Kidney (tissue), 14 donors: ENCODE measurements around the gene EDEM1. TPM values are rescaled to one million over a fixed set of nuclear protein-coding genes. Genes with fewer than 3 reads are reported as not detected.

ENCODE experiments used
- DNase-seq, 5 donors: peaks; one replicate each; pipeline ENCODE4 v3.0.0-alpha.2; 2013 to 2020
- FAIRE-seq: peaks from 2 replicates; lab custom pipeline; 2012; peaks lifted over from hg19 to GRCh38; lab: Jason Lieb, UNC
- H3K27ac ChIP-seq, 2 donors: one replicate each; pipeline ENCODE4 v1.7.0; 2013; ENCODE audit warnings: low read depth in 2 of 2, low read length in 2 of 2, inconsistent platforms in 1 of 2
- H3K27me3 ChIP-seq: one replicate; pipeline ENCODE4 v1.7.1; 2013; ENCODE audit warnings: low read length, inconsistent platforms; ENCODE audit not compliant: control insufficient read depth, insufficient read depth
- H3K36me3 ChIP-seq, 3 donors: one replicate each; pipeline versions ENCODE4 v1.7.0 to v1.7.1; 2013; ENCODE audit warnings: low read length in 3 of 3, control low read depth in 1 of 3, inconsistent platforms in 1 of 3; ENCODE audit not compliant: insufficient read depth in 3 of 3, control insufficient read depth in 2 of 3
- H3K4me1 ChIP-seq, 3 donors: one replicate each; pipeline versions ENCODE4 v1.7.0 to v1.7.1; 2013; ENCODE audit warnings: low read length in 3 of 3, inconsistent platforms in 1 of 3, low read depth in 1 of 3; ENCODE audit not compliant: control insufficient read depth in 2 of 3, insufficient read depth in 2 of 3
- H3K4me3 ChIP-seq, 3 donors: one replicate each; pipeline versions ENCODE4 v1.7.0 to v1.8.1; 2013; ENCODE audit warnings: low read length in 3 of 3, control low read depth in 1 of 3, inconsistent platforms in 1 of 3
- H3K9ac ChIP-seq, 3 donors: one replicate each; pipeline versions ENCODE4 v1.7.0 to v1.7.1; 2013; ENCODE audit warnings: low read length in 3 of 3, control low read depth in 1 of 3, inconsistent platforms in 1 of 3
- H3K9me3 ChIP-seq, 3 donors: one replicate each; pipeline versions ENCODE4 v1.7.0 to v1.7.1; 2013; ENCODE audit warnings: low read length in 3 of 3, control low read depth in 1 of 3, inconsistent platforms in 1 of 3; ENCODE audit not compliant: control insufficient read depth in 2 of 3, insufficient read depth in 1 of 3
- intact Hi-C: fragments of 100-400 bp; cut with DNase I; formaldehyde crosslinking; loops from one replicate; pipeline ENCODE4 v1.11.1; 2022
- polyA plus RNA-seq: library from polyadenylated mRNA; stranded (reverse); fragments of 350-450 nt; fragmentation: Illumina TruSeq; extraction: RNeasy Lipid Tissue Mini Kit (QIAGEN cat#74804); gene quantifications from one replicate; pipeline ENCODE4 v1.2.3, GENCODE V29; 2014; ENCODE audit warnings: low read depth, low replicate concordance; ENCODE audit not compliant: insufficient read depth
- total RNA-seq: library from RNA; stranded (reverse); fragmentation: NEBNext Ultra II Directional; extraction: Animal tissue kit (Norgen Biotek cat#: 25700); gene quantifications from one replicate; pipeline ENCODE4 v1.2.1, GENCODE V29; 2021
- TF ChIP-seq, protein P1 (sequence below): IDR thresholded peaks from 3 replicates; pipeline ENCODE4 v1.5.1; 2012; ENCODE audit warnings: mild to moderate bottlenecking, moderate library complexity, borderline replicate concordance; ENCODE audit not compliant: insufficient read depth; ENCODE audit errors: extremely low read depth
- donor health status: control.
- donor health status: control.
- donor health status: control.
- donor health status: control.
- donor health status: control.
- donor health status: DM: yes; HTN: yes; CAD: no.
- donor health status: Normal renal cell carcinoma (clear cell type).

EDEM1 gene
- total and polyA plus RNA-seq, 2 donors from 2014 or later, result 5.5 to 47.5 TPM

DNA sequence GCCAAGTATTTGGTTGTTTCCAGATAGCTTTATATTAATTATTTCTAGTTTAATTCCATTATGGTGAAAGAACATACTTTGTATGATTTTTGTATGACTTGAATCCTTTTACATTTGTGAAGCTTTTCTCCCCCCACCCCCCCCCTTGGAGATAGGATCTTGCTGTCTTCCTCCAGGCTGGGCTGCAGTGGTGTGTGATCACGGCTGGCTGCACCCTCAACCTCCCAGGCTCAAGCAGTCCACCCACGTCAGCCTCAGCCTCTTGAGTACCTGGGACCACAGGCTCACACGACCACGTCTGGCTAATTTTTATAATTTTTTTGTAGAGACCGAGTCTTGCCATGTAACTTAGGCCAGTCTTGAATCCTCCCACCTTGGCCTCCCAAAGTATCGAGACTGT is 35.9 kb upstream of the EDEM1 start:
- Histone ChIP-seq H3K9ac (no peak overlapping the region), H3K4me1 (peaks cover 0 to 2% (median 0%) of the 10 kb centered on the region in 3 donors), H3K4me3 (no peak overlapping the region), H3K9me3 (no peaks in the 10 kb centered on the region), H3K27ac (no peak overlapping the region), H3K36me3 (peaks cover 0 to 2% (median 0%) of the 10 kb centered on the region in 3 donors), H3K27me3 (no peaks in the 10 kb centered on the region)
- FAIRE-seq (no peak), DNase-seq (no peak)
- TF ChIP-seq, protein P1, sequence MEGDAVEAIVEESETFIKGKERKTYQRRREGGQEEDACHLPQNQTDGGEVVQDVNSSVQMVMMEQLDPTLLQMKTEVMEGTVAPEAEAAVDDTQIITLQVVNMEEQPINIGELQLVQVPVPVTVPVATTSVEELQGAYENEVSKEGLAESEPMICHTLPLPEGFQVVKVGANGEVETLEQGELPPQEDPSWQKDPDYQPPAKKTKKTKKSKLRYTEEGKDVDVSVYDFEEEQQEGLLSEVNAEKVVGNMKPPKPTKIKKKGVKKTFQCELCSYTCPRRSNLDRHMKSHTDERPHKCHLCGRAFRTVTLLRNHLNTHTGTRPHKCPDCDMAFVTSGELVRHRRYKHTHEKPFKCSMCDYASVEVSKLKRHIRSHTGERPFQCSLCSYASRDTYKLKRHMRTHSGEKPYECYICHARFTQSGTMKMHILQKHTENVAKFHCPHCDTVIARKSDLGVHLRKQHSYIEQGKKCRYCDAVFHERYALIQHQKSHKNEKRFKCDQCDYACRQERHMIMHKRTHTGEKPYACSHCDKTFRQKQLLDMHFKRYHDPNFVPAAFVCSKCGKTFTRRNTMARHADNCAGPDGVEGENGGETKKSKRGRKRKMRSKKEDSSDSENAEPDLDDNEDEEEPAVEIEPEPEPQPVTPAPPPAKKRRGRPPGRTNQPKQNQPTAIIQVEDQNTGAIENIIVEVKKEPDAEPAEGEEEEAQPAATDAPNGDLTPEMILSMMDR, result no peak
- intact Hi-C loops, result no loop called here

DNA sequence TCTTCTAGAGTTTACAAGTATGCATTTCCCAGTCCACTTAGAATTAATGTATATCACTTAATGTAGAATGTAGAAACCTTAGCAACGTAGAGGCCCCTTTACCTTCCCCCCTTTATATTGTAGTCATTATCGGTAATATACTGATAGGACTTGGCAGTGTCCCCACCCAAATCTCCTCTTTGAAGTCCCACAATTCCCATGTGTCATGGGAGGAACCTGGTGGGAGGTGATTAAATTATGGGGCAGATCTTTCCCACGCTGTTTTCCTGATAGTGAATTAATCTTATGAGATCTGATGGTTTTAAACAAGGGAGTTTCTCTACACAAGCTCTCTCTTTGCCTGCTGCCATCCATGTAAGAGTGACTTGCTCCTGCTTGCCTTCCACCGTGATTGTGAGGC is 34.4 kb upstream of the EDEM1 start:
- H3K9ac ChIP-seq, result no peak overlapping the region
- peaks cover 0 to 2% (median 0%) of the 10 kb centered on the region in 3 donors for H3K36me3 ChIP-seq
- no peaks in the 10 kb centered on the region for H3K9me3 ChIP-seq
- TF ChIP-seq, protein P1, result no peak
- intact Hi-C loops, result no loop called here
- DNase-seq, result no peak
- H3K27me3 ChIP-seq, result no peaks in the 10 kb centered on the region
- H3K27ac ChIP-seq, result no peak overlapping the region
- no peak overlapping the region for H3K4me3 ChIP-seq
- no peak for FAIRE-seq
- H3K4me1 ChIP-seq, result peaks cover 0 to 2% (median 0%) of the 10 kb centered on the region in 3 donors

DNA sequence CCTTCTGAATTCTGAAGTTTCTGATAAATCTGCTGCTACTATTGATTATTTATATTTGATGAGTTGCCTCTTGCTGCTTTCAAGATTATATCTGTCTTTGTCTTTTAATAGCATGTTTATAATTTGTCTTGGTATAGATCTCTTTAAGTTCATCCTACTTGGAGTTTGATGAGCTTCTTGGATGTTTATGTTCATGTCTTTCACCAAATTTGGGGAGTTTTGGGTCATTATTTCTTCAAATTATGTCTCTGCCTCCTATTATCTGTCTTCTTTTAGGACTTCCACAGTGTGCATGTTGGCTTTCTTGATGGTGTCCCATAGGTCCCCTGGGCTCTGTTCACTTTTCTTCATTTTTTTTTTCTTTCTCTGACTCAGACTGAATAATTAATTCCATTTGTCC is 32.3 kb upstream of the EDEM1 start:
- no peak overlapping the region for H3K27ac ChIP-seq
- FAIRE-seq (no peak), DNase-seq (no peak)
- H3K9me3 ChIP-seq, result no peaks in the 10 kb centered on the region
- no peak overlapping the region for H3K4me3 ChIP-seq
- H3K9ac ChIP-seq, result no peak overlapping the region
- TF ChIP-seq, protein P1, result no peak
- H3K36me3 ChIP-seq, result no peaks in the 10 kb centered on the region
- peaks cover 0 to 3% (median 2%) of the 10 kb centered on the region in 3 donors for H3K4me1 ChIP-seq
- H3K27me3 ChIP-seq, result no peaks in the 10 kb centered on the region
- intact Hi-C loops, result no loop called here

DNA sequence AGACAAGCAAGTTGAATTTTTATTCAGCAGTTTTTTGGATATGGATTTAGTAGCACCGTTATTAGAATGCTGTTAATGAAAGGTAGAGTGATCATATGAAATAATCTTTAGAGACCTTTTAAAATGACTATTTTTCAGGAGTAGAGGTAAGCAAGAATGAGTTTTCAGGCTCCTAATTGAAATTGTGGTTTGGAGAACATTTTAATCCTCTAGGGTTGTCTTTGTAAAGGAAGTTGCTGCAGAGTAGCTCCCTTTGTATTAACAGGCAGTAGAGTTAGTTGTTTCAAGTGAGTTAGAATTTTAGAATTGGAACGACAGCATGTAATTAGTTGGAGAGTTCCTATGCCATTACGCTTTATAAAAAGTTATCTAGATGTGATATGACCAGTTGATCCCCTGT is 27.2 kb upstream of the EDEM1 start:
- H3K36me3 ChIP-seq, result no peaks in the 10 kb centered on the region
- DNase-seq (no peak), FAIRE-seq (no peak)
- H3K4me1 ChIP-seq, result peaks cover 0 to 4% (median 0%) of the 10 kb centered on the region in 3 donors
- H3K9me3 ChIP-seq, result no peaks in the 10 kb centered on the region
- no peaks in the 10 kb centered on the region for H3K27me3 ChIP-seq
- TF ChIP-seq, protein P1, result no peak
- no peak overlapping the region for H3K27ac ChIP-seq
- no peak overlapping the region for H3K9ac ChIP-seq
- no peak overlapping the region for H3K4me3 ChIP-seq
- intact Hi-C loops, result no loop called here
